Sigmoid colon (tissue), 7 donors: Measurements from ENCODE around the gene ABHD10. TPM values are rescaled to one million over a fixed set of nuclear protein-coding genes. Genes with fewer than 3 reads are reported as not detected.

ENCODE experiments used
- DNase-seq: peaks from one replicate; pipeline ENCODE4 v3.0.0-alpha.2; 2019
- H3K27ac ChIP-seq, 4 donors: fragments of 200-600 bp; sonication (generic); one replicate each; pipeline ENCODE4 v1.5.1; 2016 to 2019; ENCODE audit warnings: mild to moderate bottlenecking in 1 of 4
- H3K27me3 ChIP-seq, 3 donors: fragments of 200-600 bp; sonication (generic); one replicate each; pipeline ENCODE4 v1.5.1; 2019; ENCODE audit warnings: mild to moderate bottlenecking in 1 of 3
- H3K36me3 ChIP-seq, 4 donors: fragments of 200-600 bp; sonication (generic); one replicate each; pipeline ENCODE4 v1.5.1; 2016 to 2019
- H3K4me1 ChIP-seq, 4 donors: fragments of 200-600 bp; sonication (generic); one replicate each; pipeline ENCODE4 v1.5.1; 2017 to 2019
- H3K4me3 ChIP-seq, 4 donors: fragments of 200-600 bp; sonication (generic); one replicate each; pipeline ENCODE4 v1.5.1; 2017 to 2019; ENCODE audit warnings: mild to moderate bottlenecking in 2 of 4, moderate library complexity in 1 of 4
- H3K9me3 ChIP-seq, 4 donors: fragments of 200-600 bp in 3 of 4; sonication (generic) in 3 of 4; one replicate each; pipeline versions ENCODE4 v1.5.1 to v1.6.1; 2013 to 2019
- EP300 ChIP-seq, 4 donors: sonication (generic); formaldehyde crosslinking; IDR thresholded peaks; one replicate each; pipeline ENCODE4 v1.6.1; 2017; ENCODE audit warnings: antibody characterized with exemption in 4 of 4
- POLR2A ChIP-seq, 2 donors: fragments of 450-650 bp; IDR thresholded peaks; one replicate each; pipeline ENCODE4 v1.6.1; 2016; ENCODE audit warnings: antibody characterized with exemption in 2 of 2, mild to moderate bottlenecking in 2 of 2, moderate library complexity in 2 of 2
- POLR2AphosphoS5 ChIP-seq, 4 donors: sonication (generic); formaldehyde crosslinking; IDR thresholded peaks; one replicate each; pipeline ENCODE4 v1.6.1; 2017; ENCODE audit warnings: antibody characterized with exemption in 4 of 4
- WGBS, 2 donors: extraction: QIAGEN DNeasy Blood & Tissue Kit; methylation state at CpG; one replicate each; pipeline ENCODE4 v1.1.7; 2013; 5-methylcytosine and 5-hydroxymethylcytosine counted together
- intact Hi-C: fragments of 100-400 bp; cut with DNase I; formaldehyde crosslinking; loops from one replicate; pipeline ENCODE4 v1.15.1; 2023
- polyA plus RNA-seq, 3 donors: library from polyadenylated mRNA; stranded (reverse); fragments of 200-250 nt; gene quantifications; one replicate each; pipeline ENCODE4 v1.2.3, GENCODE V29; 2013
- total RNA-seq, 4 donors: library from RNA; depleted of rRNA; stranded (reverse); fragments of >200 nt; gene quantifications; one replicate each; pipeline ENCODE4 v1.1.0, GENCODE V29; 2016
- TF ChIP-seq, protein P1 (sequence below), 4 experiments: fragments of 450-650 bp in 3 of 4; fragments of 200-600 bp in 1 of 4; IDR thresholded peaks; one replicate each; pipeline ENCODE4 v1.5.1; 2016 to 2019; ENCODE audit warnings: antibody characterized with exemption in 4 of 4, mild to moderate bottlenecking in 3 of 4, moderate library complexity in 2 of 4
- donor health status: healthy with polysubstance abuse.
- donor health status: Bipolar disorder and iron deficiency.
- donor health status: healthy.

ABHD10 gene
- total and polyA plus RNA-seq, 7 donors: 13.3 to 28.3 (median 18.3) TPM

DNA sequence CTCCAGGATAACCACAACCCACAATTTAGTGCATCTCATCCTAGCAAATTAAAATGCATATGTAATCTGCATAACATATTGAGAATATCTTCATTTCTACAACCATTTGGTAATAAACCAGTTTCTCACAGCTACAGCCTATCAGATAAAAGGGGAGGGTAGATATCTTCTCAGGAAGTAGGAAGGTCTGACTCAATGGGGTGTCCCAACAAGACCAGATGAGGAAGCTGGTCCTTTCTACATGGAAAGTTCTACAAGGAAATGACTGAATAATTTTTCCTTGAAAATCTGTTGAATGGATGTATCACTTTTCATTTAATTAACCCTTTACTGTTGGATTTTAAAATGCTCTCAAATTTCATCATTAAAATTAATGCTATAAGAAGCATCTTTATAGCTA is 38.3 kb downstream of the ABHD10 start:
- TF ChIP-seq EP300 (IDR thresholded peaks at IDR 0.05) (no peak), POLR2AphosphoS5 (IDR thresholded peaks at IDR 0.05) (no peak), POLR2A (IDR thresholded peaks at IDR 0.05) (no peak)
- TF ChIP-seq, protein P1, sequence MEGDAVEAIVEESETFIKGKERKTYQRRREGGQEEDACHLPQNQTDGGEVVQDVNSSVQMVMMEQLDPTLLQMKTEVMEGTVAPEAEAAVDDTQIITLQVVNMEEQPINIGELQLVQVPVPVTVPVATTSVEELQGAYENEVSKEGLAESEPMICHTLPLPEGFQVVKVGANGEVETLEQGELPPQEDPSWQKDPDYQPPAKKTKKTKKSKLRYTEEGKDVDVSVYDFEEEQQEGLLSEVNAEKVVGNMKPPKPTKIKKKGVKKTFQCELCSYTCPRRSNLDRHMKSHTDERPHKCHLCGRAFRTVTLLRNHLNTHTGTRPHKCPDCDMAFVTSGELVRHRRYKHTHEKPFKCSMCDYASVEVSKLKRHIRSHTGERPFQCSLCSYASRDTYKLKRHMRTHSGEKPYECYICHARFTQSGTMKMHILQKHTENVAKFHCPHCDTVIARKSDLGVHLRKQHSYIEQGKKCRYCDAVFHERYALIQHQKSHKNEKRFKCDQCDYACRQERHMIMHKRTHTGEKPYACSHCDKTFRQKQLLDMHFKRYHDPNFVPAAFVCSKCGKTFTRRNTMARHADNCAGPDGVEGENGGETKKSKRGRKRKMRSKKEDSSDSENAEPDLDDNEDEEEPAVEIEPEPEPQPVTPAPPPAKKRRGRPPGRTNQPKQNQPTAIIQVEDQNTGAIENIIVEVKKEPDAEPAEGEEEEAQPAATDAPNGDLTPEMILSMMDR (IDR thresholded peaks at IDR 0.05): no peak
- peaks cover 0 to 10% (median 2%) of the 10 kb centered on the region in 4 donors for H3K4me1 ChIP-seq
- intact Hi-C loops: no loop called here
- no peak for DNase-seq
- no peak overlapping the region for H3K4me3 ChIP-seq
- H3K9me3 ChIP-seq: no peaks in the 10 kb centered on the region
- no peak overlapping the region for H3K27ac ChIP-seq
- H3K36me3 ChIP-seq: no peaks in the 10 kb centered on the region
- no peaks in the 10 kb centered on the region for H3K27me3 ChIP-seq

DNA sequence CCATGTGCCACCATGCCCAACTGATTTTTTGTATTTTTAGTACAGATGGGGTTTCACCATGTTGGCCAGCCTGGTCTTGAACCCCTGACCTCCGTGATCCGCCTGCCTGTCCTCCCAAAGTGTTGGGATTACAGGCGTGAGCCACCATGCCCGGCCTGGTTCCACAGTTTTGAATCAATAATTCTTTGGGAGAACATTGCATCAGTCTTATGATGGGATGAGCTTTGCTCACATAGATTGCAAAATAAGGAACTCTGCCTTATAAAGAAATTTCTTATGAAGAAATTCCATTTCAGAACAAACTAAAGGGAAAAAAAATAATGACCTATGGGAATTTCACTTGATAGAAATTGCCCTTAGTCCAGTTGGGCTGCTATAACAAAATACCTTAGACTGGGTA is 39.9 kb downstream of the ABHD10 start:
- H3K4me1 ChIP-seq: no peaks in the 10 kb centered on the region
- H3K27me3 ChIP-seq: no peaks in the 10 kb centered on the region
- H3K36me3 ChIP-seq: no peaks in the 10 kb centered on the region
- intact Hi-C loops: no loop called here
- TF ChIP-seq POLR2AphosphoS5 (IDR thresholded peaks at IDR 0.05) (no peak), EP300 (IDR thresholded peaks at IDR 0.05) (no peak), POLR2A (IDR thresholded peaks at IDR 0.05) (no peak)
- TF ChIP-seq, protein P1 (IDR thresholded peaks at IDR 0.05): no peak
- H3K27ac ChIP-seq: no peak overlapping the region
- DNase-seq: no peak
- WGBS, 2 donors: 95 to 96% methylated on average over 4 of the region's 4 CpGs
- no peaks in the 10 kb centered on the region for H3K9me3 ChIP-seq
- no peak overlapping the region for H3K4me3 ChIP-seq

DNA sequence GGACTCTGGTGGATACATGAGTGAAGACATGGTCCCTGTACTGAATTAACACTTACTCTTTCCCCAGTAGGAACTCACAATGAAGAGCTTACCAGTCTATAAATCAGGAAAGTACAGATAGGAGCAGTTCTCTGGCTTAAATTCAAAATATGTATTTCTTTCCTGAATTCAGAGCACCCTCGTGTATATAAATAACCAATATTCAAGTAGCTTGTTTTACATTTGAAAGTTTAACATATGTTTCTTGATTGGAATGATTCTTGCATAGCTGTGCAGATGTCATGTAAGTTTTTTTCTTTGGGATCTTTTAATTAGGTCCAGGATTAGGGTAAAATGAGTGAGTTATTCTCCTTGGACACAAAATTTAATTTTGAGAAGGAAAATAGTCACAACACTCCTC is 40.9 kb downstream of the ABHD10 start:
- H3K27me3 ChIP-seq: no peaks in the 10 kb centered on the region
- DNase-seq: no peak
- no peaks in the 10 kb centered on the region for H3K4me1 ChIP-seq
- H3K4me3 ChIP-seq: no peak overlapping the region
- WGBS, 2 donors: 88% methylated on average over 1 of the region's 1 CpG
- no peaks in the 10 kb centered on the region for H3K36me3 ChIP-seq
- no peak overlapping the region for H3K27ac ChIP-seq
- intact Hi-C loops: no loop called here
- no peaks in the 10 kb centered on the region for H3K9me3 ChIP-seq
- TF ChIP-seq, protein P1 (IDR thresholded peaks at IDR 0.05): no peak
- TF ChIP-seq POLR2AphosphoS5 (IDR thresholded peaks at IDR 0.05) (no peak), EP300 (IDR thresholded peaks at IDR 0.05) (no peak), POLR2A (IDR thresholded peaks at IDR 0.05) (no peak)

DNA sequence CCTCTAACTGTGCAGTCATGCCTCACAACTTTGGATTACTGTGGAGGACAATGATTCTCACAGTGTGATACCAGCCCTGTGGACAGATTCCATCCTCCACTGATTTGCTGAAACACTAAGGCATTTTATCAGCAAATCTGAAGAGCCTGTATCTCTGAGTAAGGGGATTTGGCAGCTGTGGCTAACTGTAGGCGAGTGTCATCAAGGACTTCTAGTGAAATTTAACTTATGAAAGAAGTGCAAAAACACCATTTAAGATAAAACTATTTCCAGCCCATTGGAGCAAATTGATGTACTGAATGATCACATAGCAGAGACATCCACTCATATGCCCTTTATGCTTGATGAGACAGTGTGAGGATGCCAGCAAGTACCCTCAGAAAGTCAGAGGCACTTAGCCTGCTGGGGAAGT is 41.9 kb downstream of the ABHD10 start:
- WGBS, 2 donors: 84 to 93% methylated on average over 1 of the region's 1 CpG
- H3K9me3 ChIP-seq: no peaks in the 10 kb centered on the region
- no peak for DNase-seq
- H3K27ac ChIP-seq: no peak overlapping the region
- TF ChIP-seq EP300 (IDR thresholded peaks at IDR 0.05): no peak
- TF ChIP-seq POLR2A (IDR thresholded peaks at IDR 0.05): no peak
- no peak for TF ChIP-seq POLR2AphosphoS5 (IDR thresholded peaks at IDR 0.05)
- TF ChIP-seq, protein P1 (IDR thresholded peaks at IDR 0.05): no peak
- H3K36me3 ChIP-seq: no peaks in the 10 kb centered on the region
- no peaks in the 10 kb centered on the region for H3K4me1 ChIP-seq
- no peaks in the 10 kb centered on the region for H3K27me3 ChIP-seq
- no peak overlapping the region for H3K4me3 ChIP-seq
- intact Hi-C loops: no loop called here

DNA sequence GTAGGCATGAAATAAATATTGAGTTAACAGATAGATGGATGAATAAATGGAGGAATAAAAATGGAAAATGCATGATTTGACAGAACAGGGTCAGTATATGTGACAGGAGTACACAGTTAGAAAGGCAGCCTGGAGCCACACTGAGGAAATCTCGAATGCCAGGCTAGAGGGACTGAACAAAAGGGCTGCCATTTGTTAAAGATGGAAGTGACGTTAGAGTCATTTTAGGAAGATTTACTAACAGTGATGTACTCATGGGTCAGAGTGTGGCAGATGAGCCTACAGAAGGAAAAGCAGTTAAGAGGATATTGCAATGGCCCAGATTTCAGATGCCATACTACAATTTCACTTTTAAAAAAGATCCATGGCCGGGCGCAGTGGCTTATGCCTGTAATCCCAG is 48.3 kb downstream of the ABHD10 start:
- Histone ChIP-seq H3K9me3 (no peaks in the 10 kb centered on the region), H3K4me1 (no peaks in the 10 kb centered on the region), H3K36me3 (no peaks in the 10 kb centered on the region), H3K4me3 (no peak overlapping the region), H3K27me3 (no peaks in the 10 kb centered on the region), H3K27ac (no peak overlapping the region)
- intact Hi-C loops: no loop called here
- 91 to 96% methylated on average over 4 of the region's 4 CpGs for WGBS, 2 donors
- DNase-seq: no peak
- TF ChIP-seq, protein P1 (IDR thresholded peaks at IDR 0.05): no peak
- no peak for TF ChIP-seq POLR2AphosphoS5 (IDR thresholded peaks at IDR 0.05)
- TF ChIP-seq POLR2A (IDR thresholded peaks at IDR 0.05): no peak
- no peak for TF ChIP-seq EP300 (IDR thresholded peaks at IDR 0.05)
